MM.1S (cell line): ENCODE measurements around the gene DNAJA1.
"Not testable (repeated sequence)": the region's sequence is repeated elsewhere in the genome, so short reads cannot be mapped to it uniquely, and the experiment has no call there.

ENCODE experiments used
- DNase-seq: peaks from one replicate; pipeline ENCODE4 v3.0.0-alpha.2; 2015
- H2AFZ ChIP-seq: fragments of 300-600 bp; sonication (generic); 2 replicates; pipeline ENCODE4 v1.6.0; 2016; ENCODE audit warnings: antibody characterized with exemption, low read length
- H3F3A ChIP-seq: fragments of 300-600 bp; sonication (generic); 2 replicates; pipeline ENCODE4 v1.6.1; 2016; ENCODE audit warnings: mild to moderate bottlenecking, antibody characterized with exemption, low read length, moderate library complexity, mixed read lengths; ENCODE audit not compliant: insufficient read depth
- H3K27ac ChIP-seq: fragments of 300-600 bp; sonication (generic); 2 replicates; pipeline ENCODE4 v1.5.1; 2016; ENCODE audit warnings: mild to moderate bottlenecking, low read length
- H3K27me3 ChIP-seq: fragments of 300-600 bp; sonication (generic); replicated peaks from 2 replicates; pipeline ENCODE4 v1.6.0; 2016; ENCODE audit warnings: low read length; ENCODE audit not compliant: insufficient read depth
- H3K36me3 ChIP-seq: fragments of 300-600 bp; sonication (generic); replicated peaks from 2 replicates; pipeline ENCODE4 v1.6.1; 2016; ENCODE audit warnings: mild to moderate bottlenecking, low read length, mixed read lengths; ENCODE audit not compliant: insufficient read depth
- H3K4me1 ChIP-seq: fragments of 300-600 bp; sonication (generic); 2 replicates; pipeline ENCODE4 v1.6.1; 2016; ENCODE audit warnings: low read length, mixed read lengths
- H3K4me2 ChIP-seq: fragments of 300-600 bp; sonication (generic); 2 replicates; pipeline ENCODE4 v1.6.0; 2016; ENCODE audit warnings: low read depth, low read length
- H3K4me3 ChIP-seq: fragments of 300-600 bp; sonication (generic); 2 replicates; pipeline ENCODE4 v1.5.1; 2016; ENCODE audit warnings: low read length, mixed read lengths
- H3K79me2 ChIP-seq: fragments of 300-600 bp; sonication (generic); 2 replicates; pipeline ENCODE4 v1.6.1; 2016; ENCODE audit warnings: mixed run types, low read length, mixed read lengths
- H3K9ac ChIP-seq: fragments of 300-600 bp; sonication (generic); 2 replicates; pipeline ENCODE4 v1.6.1; 2016; ENCODE audit warnings: low read length, mixed read lengths
- H3K9me2 ChIP-seq: fragments of 300-600 bp; sonication (generic); replicated peaks from 2 replicates; pipeline ENCODE4 v1.6.1; 2016; ENCODE audit warnings: mild to moderate bottlenecking, low read length, mixed read lengths; ENCODE audit not compliant: insufficient read depth
- H3K9me3 ChIP-seq: fragments of 300-600 bp; sonication (generic); replicated peaks from 2 replicates; pipeline ENCODE4 v1.6.1; 2016; ENCODE audit warnings: mild to moderate bottlenecking, low read length, mixed read lengths; ENCODE audit not compliant: insufficient read depth
- H4K20me1 ChIP-seq: fragments of 300-600 bp; sonication (generic); 2 replicates; pipeline ENCODE4 v1.6.1; 2016; ENCODE audit warnings: mild to moderate bottlenecking, low read length, moderate library complexity, mixed read lengths; ENCODE audit not compliant: insufficient read depth
- EZH2 ChIP-seq: fragments of 300-600 bp; sonication (generic); optimal IDR thresholded peaks from 2 replicates; pipeline ENCODE3; 2017; ENCODE audit warnings: low read depth, mild to moderate bottlenecking, antibody characterized with exemption, low read length, mixed read lengths
- EZH2phosphoT487 ChIP-seq: fragments of 300-600 bp; sonication (generic); IDR thresholded peaks from 2 replicates; pipeline ENCODE4 v1.6.1; 2018; ENCODE audit warnings: antibody characterized with exemption, low read length
- TF ChIP-seq, protein P1 (sequence below): fragments of 300-600 bp; sonication (generic); IDR thresholded peaks from 2 replicates; pipeline ENCODE4 v1.5.1; 2016; ENCODE audit warnings: antibody characterized with exemption, low read length, mixed read lengths

Gene DNAJA1

DNA sequence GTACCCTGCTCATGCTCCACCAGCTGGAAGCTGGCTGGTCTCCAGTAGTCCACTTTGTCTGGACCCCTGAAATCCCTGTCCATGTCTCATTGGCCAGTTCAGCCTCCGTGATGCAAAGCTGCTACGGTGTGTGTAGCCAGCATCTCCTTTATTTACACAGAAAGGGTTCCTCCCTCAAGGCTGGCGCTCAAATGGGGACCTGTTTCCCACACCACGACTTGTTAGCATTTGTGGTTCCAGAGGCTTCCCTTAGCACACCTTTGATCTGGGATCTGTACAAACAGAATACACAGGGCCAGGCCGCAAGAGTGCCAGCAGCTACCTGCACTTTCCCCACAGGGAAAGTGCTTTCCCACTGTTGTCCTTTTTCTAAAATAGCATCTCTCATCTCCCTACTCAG is 57.1 kb downstream of the DNAJA1 start:
- Histone ChIP-seq H3F3A (peaks cover 5% of the 10 kb centered on the region; the same call in 1 of the 2 replicates), H4K20me1 (no peaks in the 10 kb centered on the region), H3K4me1 (0 out of 2 replicates have a peak, but pooled peaks cover 3% of the 10 kb centered on the region), H3K79me2 (no peaks in the 10 kb centered on the region), H3K9me3 (no peaks in the 10 kb centered on the region), H3K36me3 (no peaks in the 10 kb centered on the region), H3K27me3 (no peaks in the 10 kb centered on the region), H3K27ac (no peak overlapping the region), H3K9me2 (no peaks in the 10 kb centered on the region), H3K4me3 (no peak overlapping the region), H3K4me2 (no peak overlapping the region), H3K9ac (no peak overlapping the region), H2AFZ (no peak overlapping the region)
- DNase-seq: no peak
- TF ChIP-seq EZH2phosphoT487 (no peak), EZH2 (no peak)
- TF ChIP-seq, protein P1, sequence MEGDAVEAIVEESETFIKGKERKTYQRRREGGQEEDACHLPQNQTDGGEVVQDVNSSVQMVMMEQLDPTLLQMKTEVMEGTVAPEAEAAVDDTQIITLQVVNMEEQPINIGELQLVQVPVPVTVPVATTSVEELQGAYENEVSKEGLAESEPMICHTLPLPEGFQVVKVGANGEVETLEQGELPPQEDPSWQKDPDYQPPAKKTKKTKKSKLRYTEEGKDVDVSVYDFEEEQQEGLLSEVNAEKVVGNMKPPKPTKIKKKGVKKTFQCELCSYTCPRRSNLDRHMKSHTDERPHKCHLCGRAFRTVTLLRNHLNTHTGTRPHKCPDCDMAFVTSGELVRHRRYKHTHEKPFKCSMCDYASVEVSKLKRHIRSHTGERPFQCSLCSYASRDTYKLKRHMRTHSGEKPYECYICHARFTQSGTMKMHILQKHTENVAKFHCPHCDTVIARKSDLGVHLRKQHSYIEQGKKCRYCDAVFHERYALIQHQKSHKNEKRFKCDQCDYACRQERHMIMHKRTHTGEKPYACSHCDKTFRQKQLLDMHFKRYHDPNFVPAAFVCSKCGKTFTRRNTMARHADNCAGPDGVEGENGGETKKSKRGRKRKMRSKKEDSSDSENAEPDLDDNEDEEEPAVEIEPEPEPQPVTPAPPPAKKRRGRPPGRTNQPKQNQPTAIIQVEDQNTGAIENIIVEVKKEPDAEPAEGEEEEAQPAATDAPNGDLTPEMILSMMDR: no peak

GRCh38 chr9:33082538-33083326 is 57.7 kb downstream of the DNAJA1 start:
- DNase-seq: no peak
- no peak for TF ChIP-seq EZH2
- no peak for TF ChIP-seq EZH2phosphoT487
- TF ChIP-seq, protein P1: no peak
- H3K9ac ChIP-seq: no peak overlapping the region
- no peaks in the 10 kb centered on the region for H3K9me3 ChIP-seq
- no peaks in the 10 kb centered on the region for H4K20me1 ChIP-seq
- H3K36me3 ChIP-seq: no peaks in the 10 kb centered on the region
- no peak overlapping the region for H3K27ac ChIP-seq
- H3K4me3 ChIP-seq: no peak overlapping the region
- H3K79me2 ChIP-seq: no peaks in the 10 kb centered on the region
- H2AFZ ChIP-seq: no peak overlapping the region
- no peak overlapping the region for H3K4me2 ChIP-seq
- H3F3A ChIP-seq: peaks cover 5% of the 10 kb centered on the region; the same call in 1 of the 2 replicates
- 0 out of 2 replicates have a peak, but pooled peaks cover 3% of the 10 kb centered on the region for H3K4me1 ChIP-seq
- H3K27me3 ChIP-seq: no peaks in the 10 kb centered on the region
- H3K9me2 ChIP-seq: no peaks in the 10 kb centered on the region

GRCh38 chr9:33085672-33086071 is 60.6 kb downstream of the DNAJA1 start:
- not testable (repeated sequence) for H3K27me3 ChIP-seq, H3K4me2 ChIP-seq, H2AFZ ChIP-seq, H3F3A ChIP-seq, H3K4me1 ChIP-seq, H3K4me3 ChIP-seq, H3K9me3 ChIP-seq, H4K20me1 ChIP-seq, H3K9ac ChIP-seq, H3K36me3 ChIP-seq, H3K27ac ChIP-seq, H3K79me2 ChIP-seq, H3K9me2 ChIP-seq, DNase-seq
